ENCODE measurements around the gene AXL.
"Not testable (repeated sequence)": the region's sequence is repeated elsewhere in the genome, so short reads cannot be mapped to it uniquely, and the experiment has no call there.

The AXL gene

DNA sequence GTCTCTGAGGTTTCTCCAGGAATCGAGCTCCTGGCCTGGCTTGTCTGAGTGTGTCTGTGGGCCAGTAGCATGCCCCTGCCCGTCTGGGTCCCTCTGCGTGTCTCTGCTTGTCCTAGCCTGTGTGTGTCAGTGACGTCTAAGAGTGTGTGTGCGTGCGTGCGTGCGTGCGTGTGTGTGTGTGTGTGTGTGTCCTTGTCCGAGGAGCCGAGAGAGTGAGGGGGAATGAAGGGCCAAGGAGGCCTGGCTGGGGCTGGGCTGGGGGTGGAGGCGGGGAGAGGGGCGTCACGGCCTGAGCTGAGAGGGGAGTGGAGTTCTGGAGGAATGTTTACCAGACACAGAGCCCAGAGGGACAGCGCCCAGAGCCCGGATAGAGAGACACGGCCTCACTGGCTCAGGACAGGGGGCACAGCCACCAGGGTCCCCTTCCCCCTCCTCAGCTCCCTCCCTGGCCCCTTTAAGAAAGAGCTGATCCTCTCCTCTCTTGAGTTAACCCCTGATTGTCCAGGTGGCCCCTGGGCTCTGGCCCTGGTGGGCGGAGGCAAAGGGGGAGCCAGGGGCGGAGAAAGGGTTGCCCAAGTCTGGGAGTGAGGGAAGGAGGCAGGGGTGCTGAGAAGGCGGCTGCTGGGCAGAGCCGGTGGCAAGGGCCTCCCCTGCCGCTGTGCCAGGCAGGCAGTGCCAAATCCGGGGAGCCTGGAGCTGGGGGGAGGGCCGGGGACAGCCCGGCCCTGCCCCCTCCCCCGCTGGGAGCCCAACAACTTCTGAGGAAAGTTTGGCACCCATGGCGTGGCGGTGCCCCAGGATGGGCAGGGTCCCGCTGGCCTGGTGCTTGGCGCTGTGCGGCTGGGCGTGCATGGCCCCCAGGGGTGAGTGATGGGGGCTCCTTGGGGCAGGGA is at the start of gene AXL:
Gene AXL, plus strand, starts transcription at position 609 of the 893 bp plus-strand sequence. Its CDS starts 170 bp downstream, at position 779.
- no peak for DNase-seq

DNA sequence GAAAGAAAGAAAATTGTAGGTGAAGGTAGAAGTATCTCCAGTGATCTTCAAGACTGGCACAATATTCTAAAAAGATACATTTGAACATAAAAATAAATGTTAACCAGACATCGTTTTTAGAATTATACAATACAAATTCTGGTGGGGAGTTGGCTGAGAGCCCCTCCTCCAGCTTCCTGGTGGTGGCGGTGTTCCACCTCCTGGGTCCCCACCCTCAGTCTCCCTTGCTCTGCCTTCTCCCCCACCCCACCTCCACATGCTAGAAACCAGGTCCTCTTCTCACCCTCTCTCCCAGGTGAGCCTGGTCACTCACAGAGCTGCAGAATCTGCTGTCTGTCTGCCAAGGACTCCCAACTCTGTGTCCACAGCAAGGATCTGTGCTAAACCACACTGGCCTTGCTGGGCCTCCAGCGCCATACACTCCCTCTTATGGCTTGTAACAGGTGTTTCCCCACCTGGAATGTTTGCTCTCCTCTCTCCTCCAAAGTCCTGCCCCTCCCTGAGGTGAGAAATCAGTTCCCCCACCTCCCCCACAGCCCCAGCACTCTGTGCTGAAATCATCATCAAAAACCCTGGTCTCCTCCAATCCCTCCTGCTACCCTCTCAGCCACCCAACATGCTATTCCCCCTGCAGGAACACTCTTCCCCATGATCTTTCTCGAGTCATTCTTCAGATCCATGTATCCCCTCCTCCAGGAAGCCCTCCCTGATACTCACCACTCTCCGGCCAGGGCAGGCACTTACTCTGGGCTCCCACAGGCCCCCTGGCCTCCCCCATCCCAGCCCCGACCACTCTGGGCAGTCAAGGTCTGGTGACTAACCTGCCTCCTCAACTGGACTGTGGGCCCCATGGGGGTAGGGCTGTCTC is 46.5 kb upstream of the AXL start:
- no peak for DNase-seq

DNA sequence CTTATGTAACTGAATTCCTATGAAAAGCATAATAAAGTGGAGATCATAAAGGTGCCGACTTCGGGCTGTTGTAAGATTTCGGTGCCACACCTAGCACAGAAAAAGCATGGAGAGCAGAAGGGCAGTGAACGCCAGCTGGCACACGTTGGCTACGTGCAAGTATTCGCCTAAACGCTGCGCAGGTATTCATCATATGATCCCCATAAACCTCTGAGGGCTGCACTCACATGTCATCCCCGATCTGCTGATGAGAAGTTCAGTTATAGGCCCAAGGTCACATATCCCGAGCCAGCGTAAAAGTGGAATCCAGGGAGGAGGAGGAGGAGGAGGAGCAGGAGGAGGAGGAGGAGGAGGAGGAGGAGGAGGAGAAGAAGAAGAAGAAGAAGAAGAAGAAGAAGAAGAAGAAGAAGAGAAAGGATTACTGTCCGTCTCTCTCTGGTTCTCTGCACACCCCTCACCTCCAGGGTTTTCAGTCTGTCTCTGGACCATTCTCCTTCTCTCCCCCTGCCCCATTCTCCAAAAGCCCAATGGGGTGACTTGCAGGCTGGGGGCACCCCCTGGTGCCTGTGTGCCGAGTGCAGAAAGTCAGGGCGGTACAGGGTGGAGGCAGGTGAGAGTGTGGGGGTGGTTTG is 44.6 kb upstream of the AXL start:
- no peak for DNase-seq

DNA sequence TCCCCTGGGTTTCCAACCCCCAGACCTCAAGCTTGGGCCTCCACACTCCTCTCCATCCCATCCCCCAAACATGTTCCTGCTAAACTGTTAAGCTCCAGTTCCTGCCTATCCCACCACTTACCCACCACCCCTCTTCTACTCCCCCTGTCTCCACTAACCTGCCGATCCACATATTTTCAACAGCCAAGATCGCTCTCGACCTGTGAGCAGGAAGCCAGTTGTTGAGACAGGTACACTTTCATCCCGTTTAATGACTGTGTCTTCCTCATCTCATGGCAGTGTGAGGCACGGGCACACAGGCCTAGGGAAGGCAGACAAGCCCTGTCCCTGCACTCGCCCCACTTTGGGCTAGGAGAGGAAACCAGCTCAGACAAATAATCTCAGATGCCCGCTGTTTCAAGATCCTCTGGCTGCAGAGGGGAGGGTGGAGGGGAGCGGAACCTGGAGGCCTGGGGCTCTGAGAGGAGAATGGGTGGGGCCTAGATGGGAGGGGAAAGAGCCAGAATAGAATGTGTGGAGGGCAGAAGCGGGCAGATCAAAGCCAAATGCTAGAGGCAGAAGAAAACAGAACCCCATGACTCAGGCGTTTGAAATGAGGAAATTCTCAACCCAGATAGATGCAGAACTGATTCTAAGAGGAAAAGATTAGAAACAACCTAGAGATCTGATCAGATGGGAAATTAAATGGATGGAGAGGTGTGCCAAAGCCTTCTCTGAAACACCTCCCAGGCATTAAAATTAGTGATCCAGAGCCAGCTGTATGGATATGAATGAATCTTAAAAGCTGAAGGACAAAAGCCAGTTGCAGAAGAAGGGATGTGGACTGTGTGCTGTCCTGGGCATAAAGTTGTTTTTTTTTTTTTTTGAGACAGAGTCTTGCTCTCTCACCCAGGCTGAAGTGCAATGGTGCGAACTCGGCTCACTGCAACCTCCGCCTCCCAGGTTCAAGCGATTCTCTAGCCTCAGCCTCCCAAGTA is 42.9 kb upstream of the AXL start:
- DNase-seq = peak; percentile 26

DNA sequence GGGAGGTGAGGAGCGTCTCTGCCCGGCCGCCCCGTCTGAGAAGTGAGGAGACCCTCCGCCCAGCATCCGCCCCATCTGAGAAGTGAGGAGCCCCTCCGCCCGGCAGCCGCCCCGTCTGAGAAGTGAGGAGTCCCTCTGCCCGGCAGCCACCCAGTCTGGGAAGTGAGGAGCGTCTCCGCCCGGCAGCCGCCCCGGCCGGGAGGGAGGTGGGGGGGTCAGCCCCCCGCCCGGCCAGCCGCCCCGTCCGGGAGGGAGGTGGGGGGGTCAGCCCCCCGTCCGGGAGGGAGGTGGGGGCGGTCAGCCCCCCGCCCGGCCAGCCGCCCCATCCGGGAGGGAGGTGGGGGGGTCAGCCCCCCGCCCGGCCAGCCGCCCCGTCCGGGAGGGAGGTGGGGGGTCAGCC is 38.9 kb upstream of the AXL start:
- DNase-seq = not testable (repeated sequence)

DNA sequence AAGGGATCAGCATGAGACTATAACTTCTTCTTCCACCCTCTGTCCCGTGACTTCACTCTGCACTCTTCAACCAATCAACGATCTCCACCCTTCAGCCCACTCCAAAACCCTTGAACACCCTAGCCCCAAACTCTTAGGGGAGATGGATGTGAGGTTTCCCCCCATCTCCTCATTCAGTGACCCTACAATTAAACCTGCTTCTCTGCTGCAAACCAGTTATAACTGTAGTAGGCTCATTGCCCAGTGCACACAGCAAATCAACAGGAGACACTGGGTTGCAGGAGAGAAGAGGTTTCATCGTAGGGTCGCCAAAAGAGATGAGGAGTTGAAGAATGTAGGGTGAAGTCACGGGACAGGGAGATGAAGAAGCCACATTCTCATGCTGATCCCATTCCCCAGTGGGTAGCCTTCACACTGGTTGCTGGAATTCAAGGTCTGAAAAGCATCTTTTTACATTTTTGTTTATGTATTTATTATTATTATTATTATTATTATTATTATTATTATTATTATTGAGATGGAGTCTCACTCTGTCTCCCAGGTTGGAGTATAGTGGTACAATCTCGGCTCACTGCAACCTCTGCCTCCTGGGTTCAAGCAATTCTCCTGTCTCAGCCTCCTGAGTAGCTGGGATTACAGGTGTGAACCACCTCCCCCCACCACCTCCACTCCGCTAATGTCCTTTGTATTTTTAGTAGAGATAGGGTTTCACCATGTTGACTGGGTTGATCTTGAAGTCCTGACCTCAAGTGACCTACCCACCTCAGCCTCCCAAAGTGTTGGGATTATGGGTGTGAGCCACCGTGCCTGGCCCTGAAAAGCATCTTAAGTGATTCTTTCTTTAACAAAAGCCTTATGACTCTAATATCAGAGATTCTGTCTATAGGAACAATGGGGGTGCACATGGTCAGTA is 31.8 kb upstream of the AXL start:
- no peak for DNase-seq

DNA sequence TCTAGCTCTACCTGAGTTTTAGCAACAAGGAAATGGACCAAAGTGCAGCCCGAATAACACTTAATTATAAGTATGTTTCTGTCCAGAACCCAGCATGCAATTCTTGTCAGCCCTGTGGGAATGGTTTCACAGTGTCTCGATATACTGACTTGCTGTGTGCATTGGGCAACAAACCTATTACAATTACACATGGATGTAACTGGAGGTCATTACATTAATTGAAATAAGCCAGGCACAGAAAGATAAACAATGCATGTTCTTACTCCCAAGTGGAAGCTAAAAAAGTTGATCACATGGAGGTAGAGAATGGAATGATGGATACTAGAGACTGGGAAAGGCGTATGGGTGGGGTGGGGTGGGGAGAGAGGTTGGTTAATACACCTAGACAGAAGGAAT is 31.1 kb upstream of the AXL start:
- no peak for DNase-seq

DNA sequence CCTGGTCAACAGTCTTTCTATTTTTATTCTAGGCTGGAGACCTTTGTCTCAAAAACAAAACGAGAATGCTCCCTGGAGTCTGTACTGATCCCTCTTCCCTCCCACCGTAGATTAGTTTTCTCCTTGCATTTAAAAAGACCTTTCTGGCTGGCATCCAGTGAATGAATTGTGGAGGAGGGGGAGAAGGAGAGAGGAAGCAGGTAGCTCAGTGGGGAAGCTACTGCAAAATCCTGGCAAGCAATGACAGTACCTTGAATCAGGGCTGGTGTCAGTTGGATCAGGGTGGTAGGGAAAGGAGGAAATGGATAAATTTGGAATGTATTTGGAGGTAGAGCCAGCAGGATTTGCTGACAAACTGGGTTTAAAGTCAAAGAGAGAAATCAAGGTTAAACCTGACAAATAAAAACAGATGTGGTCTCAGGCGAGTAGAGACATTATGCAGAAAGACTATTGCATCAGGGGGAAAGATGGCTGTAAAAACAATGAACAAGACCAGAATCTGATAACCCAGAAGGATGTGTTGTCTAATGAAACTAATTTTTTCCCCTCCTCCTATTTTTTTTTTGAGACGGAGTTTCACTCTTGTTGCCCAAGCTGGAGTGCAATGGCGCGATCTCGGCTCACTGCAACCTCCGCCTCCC is 29.5 kb upstream of the AXL start:
- DNase-seq = no peak

DNA sequence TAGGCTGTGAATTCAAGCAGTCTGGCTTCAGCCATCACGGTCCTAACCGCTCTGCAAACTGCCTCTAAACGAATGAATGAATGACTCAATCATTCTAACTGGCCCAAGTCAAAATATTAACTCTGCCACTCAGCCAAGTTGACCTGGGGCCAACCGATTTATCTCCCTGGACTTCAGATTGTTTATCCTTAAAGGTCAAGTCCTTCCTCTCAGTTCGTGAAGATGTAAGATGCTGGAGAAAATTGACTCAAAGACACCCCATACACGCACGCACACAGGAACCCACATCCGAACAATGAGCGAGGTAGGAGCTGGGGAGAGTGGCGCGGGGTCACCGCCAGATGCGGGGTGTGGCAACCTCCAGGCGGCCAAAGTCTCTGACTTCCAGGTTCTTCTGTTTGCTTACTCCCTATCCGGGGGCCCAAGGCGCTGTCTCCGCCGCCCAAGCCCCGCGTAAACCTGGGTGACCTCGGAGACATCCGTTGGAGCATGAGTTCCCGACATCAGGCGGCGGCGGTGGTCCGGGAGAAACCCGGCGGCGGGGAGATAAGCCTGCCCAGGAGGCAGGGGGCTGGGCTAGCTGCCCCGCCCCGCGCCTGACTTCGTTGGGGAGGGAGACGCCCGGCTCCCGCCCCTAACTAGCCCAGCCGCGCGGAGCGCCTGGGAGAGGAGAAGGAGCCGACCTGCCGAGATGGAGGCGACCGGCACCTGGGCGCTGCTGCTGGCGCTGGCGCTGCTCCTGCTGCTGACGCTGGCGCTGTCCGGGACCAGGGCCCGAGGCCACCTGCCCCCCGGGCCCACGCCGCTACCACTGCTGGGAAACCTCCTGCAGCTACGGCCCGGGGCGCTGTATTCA is 26.2 kb upstream of the AXL start, which contains the start of gene CYP2S1:
Gene CYP2S1, plus strand, starts transcription at position 646 of the 856 bp plus-strand sequence. Its CDS starts 46 bp downstream, at position 692.
- DNase-seq = peak; percentile 25

DNA sequence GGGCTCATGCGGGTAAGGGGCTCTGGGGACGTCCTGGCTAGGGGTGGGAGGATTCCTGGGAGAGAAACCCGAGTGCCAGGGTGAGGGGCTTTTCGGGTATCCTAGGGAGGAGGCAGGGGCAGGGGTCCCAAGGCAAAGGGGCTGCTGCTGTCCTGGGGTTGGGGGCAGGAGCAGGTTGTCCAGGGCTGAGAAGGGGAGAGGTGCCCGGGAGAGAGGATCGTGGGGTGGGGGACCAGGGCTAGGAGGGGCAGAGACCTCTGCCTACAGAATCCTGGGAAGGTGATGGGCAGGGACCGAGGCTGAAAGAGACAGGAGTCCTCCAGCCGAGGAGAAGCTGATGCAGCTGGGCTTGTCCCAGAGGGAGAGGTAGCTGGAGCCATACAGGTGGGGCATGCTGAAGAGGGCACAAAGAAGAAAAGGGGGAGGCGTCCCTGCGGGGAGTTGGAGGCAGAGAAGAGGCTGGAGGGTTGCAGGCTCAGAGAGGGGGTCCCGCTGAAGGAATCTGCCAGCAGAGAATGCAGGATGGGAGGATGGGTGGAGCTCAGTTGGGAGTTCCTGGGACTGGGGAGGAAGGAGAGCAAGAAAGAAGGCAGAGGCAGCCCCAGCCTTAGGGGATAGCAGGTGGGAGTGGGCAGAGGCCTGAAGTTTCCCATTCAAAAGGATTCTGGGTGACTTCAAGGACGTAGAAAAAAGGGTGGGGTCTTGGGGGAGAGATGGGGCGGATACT is 25.4 kb upstream of the AXL start:
- DNase-seq = no peak

DNA sequence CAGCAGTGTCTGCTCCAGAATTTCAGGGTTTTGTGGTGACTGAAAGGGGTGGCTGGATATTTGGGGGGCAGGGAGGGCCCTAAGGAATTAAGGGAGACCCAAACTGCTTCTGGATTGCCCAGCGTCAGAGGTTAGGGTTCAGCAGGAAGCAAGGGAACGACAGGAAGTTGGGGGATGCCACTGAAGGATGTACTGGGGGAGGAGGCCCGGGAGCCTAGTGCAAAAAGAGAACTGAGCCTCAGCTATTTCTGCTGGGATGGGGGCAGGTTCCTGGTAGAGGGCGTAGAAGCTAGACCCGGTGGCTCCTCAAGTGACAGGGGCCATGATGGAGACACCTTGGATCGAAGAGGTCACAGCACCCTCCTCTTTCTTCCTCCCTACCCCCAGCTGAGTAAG is 24.9 kb upstream of the AXL start:
- DNase-seq = no peak

DNA sequence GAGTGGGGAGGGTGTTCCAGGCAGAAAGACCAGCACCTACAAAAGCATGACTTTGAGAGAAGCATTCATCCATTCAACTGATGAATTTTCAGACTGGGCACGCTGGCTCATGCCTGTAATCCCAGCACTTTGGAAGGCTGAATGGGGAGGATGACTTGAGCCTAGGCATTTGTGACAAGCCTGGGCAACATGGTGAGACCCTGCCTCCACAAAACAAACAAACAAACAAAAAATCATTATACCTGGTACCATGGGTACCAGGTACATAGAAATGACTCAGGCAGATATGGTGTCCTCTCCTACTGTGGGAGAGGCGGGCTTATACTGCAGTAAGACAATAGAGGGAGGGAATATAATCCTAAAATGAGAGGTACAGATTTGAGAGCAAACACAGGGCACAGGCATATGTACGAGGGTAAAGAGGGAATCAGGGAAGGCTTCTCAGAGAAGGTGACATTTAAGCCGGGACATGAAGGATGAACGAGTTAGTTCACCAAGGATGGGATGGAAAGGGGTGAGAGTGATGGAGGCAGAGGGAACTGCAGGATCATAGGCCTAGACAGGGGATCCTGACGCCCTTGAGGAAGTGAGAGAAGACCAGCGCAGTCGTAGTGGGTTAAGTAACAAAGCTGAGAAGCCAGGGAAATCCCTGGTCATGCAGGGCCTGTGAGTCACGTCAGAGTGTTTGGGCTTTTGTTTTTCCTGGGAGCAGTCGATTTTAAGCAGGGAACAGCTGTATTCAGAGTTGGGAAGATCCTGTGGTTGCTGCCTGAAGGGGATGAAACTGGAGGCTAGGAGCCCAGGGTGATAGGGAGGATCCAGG is 23.1 kb upstream of the AXL start:
- no peak for DNase-seq

DNA sequence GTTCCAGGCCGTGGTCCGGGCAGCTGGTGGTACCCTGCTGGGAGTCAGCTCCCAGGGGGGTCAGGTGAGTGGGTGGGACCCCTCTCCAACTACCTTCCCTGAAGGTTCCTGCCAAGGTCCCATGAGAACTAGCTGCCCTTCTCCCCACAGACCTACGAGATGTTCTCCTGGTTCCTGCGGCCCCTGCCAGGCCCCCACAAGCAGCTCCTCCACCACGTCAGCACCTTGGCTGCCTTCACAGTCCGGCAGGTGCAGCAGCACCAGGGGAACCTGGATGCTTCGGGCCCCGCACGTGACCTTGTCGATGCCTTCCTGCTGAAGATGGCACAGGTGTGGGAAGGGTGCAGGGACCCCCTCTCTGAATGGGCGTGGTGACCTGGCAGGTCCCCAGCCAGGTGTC is 20.5 kb upstream of the AXL start:
- DNase-seq = no peak

DNA sequence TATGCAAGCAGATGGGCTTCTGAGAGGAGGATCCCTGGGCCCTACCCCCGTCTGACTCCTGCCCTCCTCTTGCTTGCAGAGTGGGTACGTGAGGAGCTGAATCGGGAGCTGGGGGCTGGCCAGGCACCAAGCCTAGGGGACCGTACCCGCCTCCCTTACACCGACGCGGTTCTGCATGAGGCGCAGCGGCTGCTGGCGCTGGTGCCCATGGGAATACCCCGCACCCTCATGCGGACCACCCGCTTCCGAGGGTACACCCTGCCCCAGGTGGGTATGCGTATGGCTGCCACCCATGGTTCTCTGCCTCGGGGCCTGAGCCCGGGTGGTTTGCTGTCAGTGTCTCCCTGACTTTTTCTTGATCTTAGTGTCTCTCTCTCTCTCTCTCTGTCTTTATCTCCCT is 15.7 kb upstream of the AXL start:
- no peak for DNase-seq

DNA sequence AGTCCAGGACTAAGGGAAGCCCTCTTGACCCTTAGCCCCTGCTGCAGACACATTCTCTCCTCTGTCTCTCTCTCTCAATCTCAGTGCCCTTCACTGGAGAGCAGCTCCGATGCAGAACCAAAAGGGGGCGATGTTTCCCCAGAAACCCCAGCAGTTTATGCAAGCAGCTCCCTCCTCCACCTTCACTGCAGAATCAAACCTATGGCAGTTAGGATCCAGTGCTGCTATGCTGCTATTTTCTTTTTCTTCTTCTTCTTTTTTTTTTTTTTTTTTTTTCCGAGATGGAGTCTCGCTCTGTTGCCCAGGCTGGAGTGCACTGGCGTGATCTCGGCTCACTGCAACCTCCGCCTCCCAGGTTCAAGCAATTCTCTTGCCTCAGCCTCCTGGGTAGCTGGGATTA is 14.7 kb upstream of the AXL start:
- DNase-seq = peak; percentile 77

DNA sequence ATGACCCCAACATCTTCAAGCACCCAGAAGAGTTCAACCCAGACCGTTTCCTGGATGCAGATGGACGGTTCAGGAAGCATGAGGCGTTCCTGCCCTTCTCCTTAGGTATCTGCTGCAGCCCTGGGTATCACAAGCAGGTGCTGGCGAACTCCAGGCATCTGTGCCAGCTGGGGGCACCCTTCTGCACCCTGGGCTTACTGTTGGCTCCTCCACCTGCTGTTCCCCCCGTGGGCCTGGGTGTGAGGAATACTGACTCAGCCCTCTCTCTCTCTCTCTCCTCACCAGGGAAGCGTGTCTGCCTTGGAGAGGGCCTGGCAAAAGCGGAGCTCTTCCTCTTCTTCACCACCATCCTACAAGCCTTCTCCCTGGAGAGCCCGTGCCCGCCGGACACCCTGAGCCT is 13.0 kb upstream of the AXL start:
- no peak for DNase-seq

DNA sequence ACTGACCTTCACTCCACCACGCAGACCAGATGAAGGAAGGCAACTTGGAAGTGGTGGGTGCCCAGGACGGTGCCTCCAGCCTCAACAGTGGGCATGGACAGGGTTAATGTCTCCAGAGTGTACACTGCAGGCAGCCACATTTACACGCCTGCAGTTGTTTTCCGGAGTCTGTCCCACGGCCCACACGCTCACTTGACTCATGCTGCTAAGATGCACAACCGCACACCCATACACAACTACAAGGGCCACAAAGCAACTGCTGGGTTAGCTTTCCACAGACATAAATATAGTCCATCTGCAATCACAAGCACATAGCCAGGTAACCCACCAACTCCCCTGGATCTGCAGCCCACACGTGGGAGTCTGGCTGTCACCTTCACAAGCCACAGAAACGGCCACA is 12.6 kb upstream of the AXL start:
- no peak for DNase-seq
